Esophagus squamous epithelium (tissue), 5 donors: ENCODE results near the gene NSUN4. TPM values are rescaled to one million over a fixed set of nuclear protein-coding genes. Genes with fewer than 3 reads are reported as not detected.

Experiments
- DNase-seq: peaks from one replicate; lab custom pipeline; 2025; lab: John Stamatoyannopoulos, UW
- H3K27ac ChIP-seq, 4 donors: fragments of 200-600 bp; sonication (generic); one replicate each; pipeline ENCODE4 v1.5.1; 2016 to 2019; ENCODE audit warnings: mild to moderate bottlenecking in 1 of 4
- H3K27me3 ChIP-seq, 4 donors: fragments of 200-600 bp; sonication (generic); 1 replicate in 3 of 4; 2 replicates in 1 of 4; pipeline versions ENCODE4 v1.5.1 to v1.6.0; 2017 to 2021; ENCODE audit warnings: antibody characterized with exemption in 1 of 4
- H3K36me3 ChIP-seq, 3 donors: fragments of 200-600 bp; sonication (generic); one replicate each; pipeline ENCODE4 v1.5.1; 2016 to 2019
- H3K4me1 ChIP-seq, 3 donors: fragments of 200-600 bp; sonication (generic); one replicate each; pipeline ENCODE4 v1.5.1; 2017 to 2019
- H3K4me3 ChIP-seq, 4 donors: fragments of 200-600 bp; sonication (generic); 1 replicate in 3 of 4; 2 replicates in 1 of 4; pipeline ENCODE4 v1.5.1; 2016 to 2019; ENCODE audit warnings: mild to moderate bottlenecking in 2 of 4, moderate library complexity in 1 of 4
- H3K9me3 ChIP-seq, 3 donors: fragments of 200-600 bp; sonication (generic); one replicate each; pipeline ENCODE4 v1.5.1; 2016 to 2019
- POLR2A ChIP-seq, 4 donors: fragments of 450-650 bp; IDR thresholded peaks; one replicate each; pipeline ENCODE4 v1.6.1; 2017; ENCODE audit warnings: antibody characterized with exemption in 4 of 4, mild to moderate bottlenecking in 4 of 4, moderate library complexity in 3 of 4
- WGBS, 2 donors: methylation state at CpG; one replicate each; pipeline ENCODE4 v1.1.5; 2018; 5-methylcytosine and 5-hydroxymethylcytosine counted together
- intact Hi-C: fragments of 100-400 bp; cut with DNase I; formaldehyde crosslinking; loops from one replicate; pipeline ENCODE4 v1.15.0; 2022
- total RNA-seq, 4 donors: library from RNA; depleted of rRNA; stranded (reverse); fragments of >200 nt; gene quantifications; one replicate each; pipeline ENCODE4 v1.1.0, GENCODE V29; 2016
- TF ChIP-seq, protein P1 (sequence below), 6 experiments: fragments of 450-650 bp in 4 of 6; fragments of 200-600 bp in 2 of 6; sonication (generic) in 2 of 6; IDR thresholded peaks; one replicate each; pipeline ENCODE4 v1.5.1; 2016 to 2019; ENCODE audit warnings: antibody characterized with exemption in 6 of 6, mild to moderate bottlenecking in 4 of 6, moderate library complexity in 4 of 6
- donor health status: DM: yes; HTN: yes; CAD: no.

The NSUN4 gene
- total RNA-seq, 4 donors from 2014 or later, result 10.1 to 22.1 (median 16.2) TPM

- Histone ChIP-seq H3K9me3 (no peaks in the 10 kb centered on the region), H3K27ac (peak overlapping the region; percentile 97 to 99 (median 98)), H3K4me1 (peaks cover 26 to 72% (median 43%) of the 10 kb centered on the region in 3 donors), H3K27me3 (no peaks in the 10 kb centered on the region), H3K4me3 (peak overlapping the region; percentile 78 to 97 (median 84)), H3K36me3 (peaks cover 0 to 16% (median 0%) of the 10 kb centered on the region in 3 donors)
- 1% methylated on average over 13 to 14 of the region's 14 CpGs for WGBS, 2 donors
- intact Hi-C loops, result loop anchor here (5.0 kb wide), 1 partner anchor 38 kb away; the partner anchor contains the start of gene NSUN4
- DNase-seq, result no peak
- TF ChIP-seq, protein P1, sequence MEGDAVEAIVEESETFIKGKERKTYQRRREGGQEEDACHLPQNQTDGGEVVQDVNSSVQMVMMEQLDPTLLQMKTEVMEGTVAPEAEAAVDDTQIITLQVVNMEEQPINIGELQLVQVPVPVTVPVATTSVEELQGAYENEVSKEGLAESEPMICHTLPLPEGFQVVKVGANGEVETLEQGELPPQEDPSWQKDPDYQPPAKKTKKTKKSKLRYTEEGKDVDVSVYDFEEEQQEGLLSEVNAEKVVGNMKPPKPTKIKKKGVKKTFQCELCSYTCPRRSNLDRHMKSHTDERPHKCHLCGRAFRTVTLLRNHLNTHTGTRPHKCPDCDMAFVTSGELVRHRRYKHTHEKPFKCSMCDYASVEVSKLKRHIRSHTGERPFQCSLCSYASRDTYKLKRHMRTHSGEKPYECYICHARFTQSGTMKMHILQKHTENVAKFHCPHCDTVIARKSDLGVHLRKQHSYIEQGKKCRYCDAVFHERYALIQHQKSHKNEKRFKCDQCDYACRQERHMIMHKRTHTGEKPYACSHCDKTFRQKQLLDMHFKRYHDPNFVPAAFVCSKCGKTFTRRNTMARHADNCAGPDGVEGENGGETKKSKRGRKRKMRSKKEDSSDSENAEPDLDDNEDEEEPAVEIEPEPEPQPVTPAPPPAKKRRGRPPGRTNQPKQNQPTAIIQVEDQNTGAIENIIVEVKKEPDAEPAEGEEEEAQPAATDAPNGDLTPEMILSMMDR (IDR thresholded peaks at IDR 0.05), result no peak
- no peak for TF ChIP-seq POLR2A (IDR thresholded peaks at IDR 0.05)
These were observed 36.7 kb upstream of the NSUN4 start for GRCh38 chr1:46303872-46304326.

DNA sequence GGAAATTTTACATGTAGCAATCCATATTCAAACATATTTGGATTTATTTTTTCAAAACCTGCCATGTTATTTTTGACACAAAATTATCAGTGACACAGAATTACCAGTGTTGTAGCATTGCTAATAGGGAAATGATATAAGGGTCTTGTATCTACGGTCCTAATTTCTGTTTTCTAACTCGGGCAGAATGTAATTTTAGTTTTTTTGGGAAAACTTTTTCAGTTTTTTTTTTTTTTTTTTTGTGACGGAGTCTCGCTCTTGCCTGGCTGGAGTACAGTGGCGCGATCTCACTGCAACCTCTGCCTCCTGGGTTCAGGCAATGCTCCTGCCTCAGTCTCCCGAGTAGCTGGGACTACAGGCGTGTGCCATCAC lies 34.5 kb upstream of the NSUN4 start:
- peaks cover 22 to 50% (median 34%) of the 10 kb centered on the region in 3 donors for H3K4me1 ChIP-seq
- TF ChIP-seq, protein P1 (IDR thresholded peaks at IDR 0.05), result no peak
- no peak for TF ChIP-seq POLR2A (IDR thresholded peaks at IDR 0.05)
- H3K36me3 ChIP-seq, result peaks cover 10 to 39% (median 14%) of the 10 kb centered on the region in 3 donors
- H3K9me3 ChIP-seq, result no peaks in the 10 kb centered on the region
- no peaks in the 10 kb centered on the region for H3K27me3 ChIP-seq
- H3K4me3 ChIP-seq, result no peak overlapping the region
- intact Hi-C loops, result no loop called here
- DNase-seq, result no peak
- no peak overlapping the region for H3K27ac ChIP-seq
- WGBS, 2 donors, result 79 to 90% methylated on average over 8 of the region's 8 CpGs

GRCh38 chr1:46309401-46310159 lies 31.0 kb upstream of the NSUN4 start:
- Histone ChIP-seq H3K4me1 (peaks cover 18 to 38% (median 27%) of the 10 kb centered on the region in 3 donors), H3K9me3 (no peaks in the 10 kb centered on the region), H3K27me3 (no peaks in the 10 kb centered on the region), H3K36me3 (peaks cover 28 to 73% (median 41%) of the 10 kb centered on the region in 3 donors), H3K27ac (no peak overlapping the region), H3K4me3 (no peak overlapping the region)
- no peak for TF ChIP-seq POLR2A (IDR thresholded peaks at IDR 0.05)
- TF ChIP-seq, protein P1 (IDR thresholded peaks at IDR 0.05), result no peak
- DNase-seq, result no peak
- 85 to 91% methylated on average over 16 of the region's 16 CpGs for WGBS, 2 donors
- intact Hi-C loops, result no loop called here

- H3K9me3 ChIP-seq, result no peaks in the 10 kb centered on the region
- peaks cover 28 to 81% (median 45%) of the 10 kb centered on the region in 3 donors for H3K36me3 ChIP-seq
- DNase-seq, result no peak
- H3K27ac ChIP-seq, result no peak overlapping the region
- no peaks in the 10 kb centered on the region for H3K27me3 ChIP-seq
- H3K4me1 ChIP-seq, result peaks cover 10 to 30% (median 20%) of the 10 kb centered on the region in 3 donors
- WGBS, 2 donors, result 96 to 100% methylated on average over 4 of the region's 4 CpGs
- no peak for TF ChIP-seq POLR2A (IDR thresholded peaks at IDR 0.05)
- TF ChIP-seq, protein P1 (IDR thresholded peaks at IDR 0.05), result no peak
- intact Hi-C loops, result no loop called here
- no peak overlapping the region for H3K4me3 ChIP-seq
These were observed 30.3 kb upstream of the NSUN4 start for GRCh38 chr1:46310321-46310720.
